HCT116 (cell line): ENCODE measurements around the gene TGM4. TPM values are rescaled to one million over a fixed set of nuclear protein-coding genes. Genes with fewer than 3 reads are reported as not detected.

Source experiments
- ATAC-seq: fragments of 200-7000 bp; cut with Tn5 transposase; 2 replicates; pipeline ENCODE4 v1.9.1; 2020; ENCODE audit warnings: mild to moderate bottlenecking, moderate library complexity
- BruUV-seq: library from RNA; stranded (reverse); fragments of 400-500 nt; replicated peaks from 2 replicates; lab custom pipeline; 2021; lab: Mats Ljungman, UMichigan
- CTCF ChIA-PET: fragments of 300-600 bp; sonication (Branson Sonifier 250); formaldehyde crosslinking; loops from one replicate; lab custom pipeline; 2021; ENCODE audit warnings: antibody characterized with exemption; lab: Charles Lee
- POLR2A ChIA-PET: fragments of 300-600, 350-600 bp; sonication (Branson Sonifier 250); formaldehyde crosslinking; loops from one replicate; lab custom pipeline; 2021; ENCODE audit warnings: antibody characterized with exemption; lab: Charles Lee
- RAD21 ChIA-PET, 2 experiments: fragments of 300-600 bp; sonication (Branson Sonifier 250); formaldehyde crosslinking; loops; one replicate each; lab custom pipeline; 2023; ENCODE audit warnings: low total read pairs in 2 of 2; ENCODE audit not compliant: uncharacterized antibody in 2 of 2, unreplicated experiment in 2 of 2, low non-redundant PET in 1 of 2; lab: Charles Lee
- DNase-seq: peaks from one replicate; pipeline ENCODE4 v3.0.0-alpha.2; 2010; ENCODE audit warnings: low read depth, low spot score
- H2AFZ ChIP-seq: fragments of 200-600 bp; shearing (Covaris generic), sonication (generic); 2 replicates; pipeline ENCODE4 v1.6.1; 2017; ENCODE audit warnings: low read depth, mixed run types, mixed read lengths, antibody characterized with exemption, low read length; ENCODE audit not compliant: poor library complexity, severe bottlenecking
- H3K27ac ChIP-seq: 2 replicates; pipeline ENCODE4 v1.5.1; 2012; ENCODE audit warnings: low read depth, low read length
- H3K27me3 ChIP-seq: fragments of 200-600 bp; sonication (generic); 2 replicates; pipeline ENCODE4 v1.6.1; 2016; ENCODE audit warnings: mixed run types, low read length, mixed read lengths; ENCODE audit not compliant: insufficient read depth
- H3K36me3 ChIP-seq, 2 experiments: fragments of 200-500 bp in 1 of 2; fragments of 200-600 bp in 1 of 2; sonication (Bioruptor generic) in 1 of 2; sonication (generic) in 1 of 2; 2 replicates each; pipeline versions ENCODE4 v1.5.1 to v1.6.1; 2014 to 2016; ENCODE audit warnings: low read length in 2 of 2, inconsistent platforms in 1 of 2, mixed read lengths in 1 of 2, mixed run types in 1 of 2; ENCODE audit not compliant: insufficient read depth in 2 of 2, control insufficient read depth in 1 of 2
- H3K4me1 ChIP-seq, 2 experiments: fragments of 200-600 bp in 1 of 2; sonication (generic) in 1 of 2; 2 replicates each; pipeline versions ENCODE4 v1.5.1 to v1.6.1; 2012 to 2017; ENCODE audit warnings: low read length in 2 of 2, inconsistent platforms in 1 of 2, mild to moderate bottlenecking in 1 of 2, mixed read lengths in 1 of 2, mixed run types in 1 of 2, moderate library complexity in 1 of 2; ENCODE audit not compliant: insufficient read depth in 2 of 2, control insufficient read depth in 1 of 2
- H3K4me2 ChIP-seq: fragments of 200-600 bp; sonication (generic); 2 replicates; pipeline ENCODE4 v1.6.1; 2017; ENCODE audit warnings: mixed run types, low read length, mixed read lengths
- H3K4me3 ChIP-seq, 2 experiments: fragments of 200-600 bp in 1 of 2; sonication (generic) in 1 of 2; replicated peaks in 1 of 2; 2 replicates each; pipeline ENCODE4 v1.5.1; 2011 to 2016; ENCODE audit warnings: low read length in 2 of 2, control low read depth in 1 of 2, low read depth in 1 of 2, mild to moderate bottlenecking in 1 of 2, mixed read lengths in 1 of 2, mixed run types in 1 of 2
- H3K79me2 ChIP-seq: fragments of 200-600 bp; sonication (generic); 2 replicates; pipeline ENCODE4 v1.6.1; 2017; ENCODE audit warnings: mild to moderate bottlenecking, mixed run types, low read length, moderate library complexity, mixed read lengths; ENCODE audit not compliant: insufficient read depth
- H3K9ac ChIP-seq: fragments of 200-600 bp; sonication (generic); 2 replicates; pipeline ENCODE4 v1.6.1; 2016; ENCODE audit warnings: low read length, mixed read lengths
- H3K9me2 ChIP-seq: fragments of 200-600 bp; sonication (generic), shearing (Covaris generic); 2 replicates; pipeline ENCODE4 v1.6.1; 2017; ENCODE audit warnings: mixed run types, mild to moderate bottlenecking, moderate library complexity; ENCODE audit not compliant: insufficient read depth
- H3K9me3 ChIP-seq, 2 experiments: fragments of 200-500 bp in 1 of 2; fragments of 200-600 bp in 1 of 2; sonication (Bioruptor generic) in 1 of 2; sonication (generic) in 1 of 2; 2 replicates each; pipeline ENCODE4 v1.6.1; 2014 to 2017; ENCODE audit warnings: low read length in 2 of 2, mixed read lengths in 2 of 2, inconsistent platforms in 1 of 2, low read depth in 1 of 2, mild to moderate bottlenecking in 1 of 2, mixed run types in 1 of 2, moderate library complexity in 1 of 2; ENCODE audit not compliant: control insufficient read depth in 1 of 2, insufficient read depth in 1 of 2
- H4K20me1 ChIP-seq: fragments of 200-600 bp; sonication (generic), shearing (Covaris generic); 2 replicates; pipeline ENCODE4 v1.6.1; 2017; ENCODE audit warnings: mixed run types, mild to moderate bottlenecking, moderate library complexity; ENCODE audit not compliant: insufficient read depth
- ATF3 ChIP-seq: IDR thresholded peaks from 2 replicates; pipeline ENCODE4 v1.6.1; 2012
- CBX3 ChIP-seq: IDR thresholded peaks from 2 replicates; pipeline ENCODE4 v1.6.1; 2012; ENCODE audit warnings: low read depth
- CEBPB ChIP-seq: IDR thresholded peaks from 2 replicates; pipeline ENCODE4 v1.6.1; 2012; ENCODE audit warnings: low read depth
- CTCF ChIP-seq, 3 experiments: fragments of 200-600 bp in 1 of 3; sonication (generic) in 1 of 3; IDR thresholded peaks in 2 of 3; conservative IDR thresholded peaks in 1 of 3; 2 replicates each; pipeline ENCODE4 v1.5.1; 2012 to 2017; ENCODE audit warnings: low read depth in 2 of 3, low read length in 2 of 3, antibody characterized with exemption in 1 of 3, borderline replicate concordance in 1 of 3, control low read depth in 1 of 3, mild to moderate bottlenecking in 1 of 3, mixed read lengths in 1 of 3, mixed run types in 1 of 3, moderate library complexity in 1 of 3; ENCODE audit not compliant: insufficient read depth in 1 of 3
- ELF1 ChIP-seq: IDR thresholded peaks from 2 replicates; pipeline ENCODE4 v1.6.1; 2012; ENCODE audit warnings: low read depth, borderline replicate concordance
- EZH2phosphoT487 ChIP-seq: fragments of 200-600 bp; IDR thresholded peaks from 2 replicates; pipeline ENCODE4 v1.6.1; 2018; ENCODE audit warnings: antibody characterized with exemption, borderline replicate concordance
- JUND ChIP-seq: IDR thresholded peaks from 2 replicates; pipeline ENCODE4 v1.6.1; 2012
- POLR2AphosphoS5 ChIP-seq: IDR thresholded peaks from 2 replicates; pipeline ENCODE4 v1.6.1; 2011; ENCODE audit warnings: mild to moderate bottlenecking, low read depth, low read length, moderate library complexity
- RAD21 ChIP-seq: IDR thresholded peaks from 2 replicates; pipeline ENCODE4 v1.6.1; 2012; ENCODE audit warnings: low read depth, mild to moderate bottlenecking
- REST ChIP-seq: IDR thresholded peaks from 2 replicates; pipeline ENCODE4 v1.6.1; 2012; ENCODE audit warnings: low read depth
- SIN3A ChIP-seq: IDR thresholded peaks from 2 replicates; pipeline ENCODE4 v1.6.1; 2012; ENCODE audit warnings: low read depth
- SP1 ChIP-seq: IDR thresholded peaks from 2 replicates; pipeline ENCODE4 v1.6.1; 2012; ENCODE audit warnings: low read depth
- TCF7L2 ChIP-seq: IDR thresholded peaks from 2 replicates; pipeline ENCODE4 v1.7.0; 2011; ENCODE audit warnings: borderline replicate concordance, inconsistent platforms; ENCODE audit not compliant: insufficient read depth, insufficient read length; ENCODE audit errors: extremely low read depth
- ZBTB33 ChIP-seq: IDR thresholded peaks from 2 replicates; pipeline ENCODE4 v1.6.1; 2011; ENCODE audit warnings: mild to moderate bottlenecking, low read length, moderate library complexity; ENCODE audit not compliant: insufficient replicate concordance; ENCODE audit errors: extremely low read depth
- ZFX ChIP-seq: fragments of 450-650 bp; IDR thresholded peaks from 2 replicates; pipeline ENCODE4 v1.6.1; 2017
- ZNF274 ChIP-seq: fragments of 200-500 bp; sonication (Bioruptor generic); IDR thresholded peaks from 2 replicates; pipeline ENCODE4 v1.6.1; 2014; ENCODE audit warnings: mild to moderate bottlenecking, low read depth, low read length, inconsistent platforms
- intact Hi-C: fragments of 100-400 bp; cut with micrococcal nuclease; formaldehyde crosslinking; loops from 2 replicates; pipeline ENCODE4 v1.10.0; 2022
- total RNA-seq: library from RNA; stranded (reverse); gene quantifications from one replicate; pipeline ENCODE4 v1.2.1, GENCODE V29; 2021; ENCODE audit not compliant: unreplicated experiment

TGM4 gene
- total RNA-seq, 1 experiment from 2014 or later: not detected

GRCh38 chr3:44893097-44893496 is 18.7 kb downstream of the TGM4 start:
- CTCF ChIA-PET: no interaction called here
- RAD21 ChIA-PET: no interaction called here
- TF ChIP-seq RAD21 (no peak), REST (no peak), JUND (no peak), ZFX (no peak), TCF7L2 (no peak), ZBTB33 (no peak), EZH2phosphoT487 (no peak), CEBPB (no peak), ATF3 (no peak), SP1 (no peak), POLR2AphosphoS5 (no peak), CBX3 (no peak), CTCF (IDR thresholded peaks at IDR 0.05 in 2 of 3, conservative IDR thresholded peaks at IDR 0.05 in 1 of 3; ENCODE audit: borderline replicate concordance in 1 of 3, insufficient read depth in 1 of 3, low read depth in 2 of 3, low read length in 2 of 3) (no peak), ZNF274 (no peak), ELF1 (no peak), SIN3A (no peak)
- TF ChIP-seq, all 23 proteins: peak for 0
- no peaks in the 10 kb centered on the region for H3K36me3 ChIP-seq
- H3K27me3 ChIP-seq: no peaks in the 10 kb centered on the region
- H3K9me2 ChIP-seq: no peaks in the 10 kb centered on the region
- POLR2A ChIA-PET: no interaction called here
- H3K9ac ChIP-seq: no peak overlapping the region
- no TSS peak for BruUV-seq
- H3K9me3 ChIP-seq: no peaks in the 10 kb centered on the region
- no peaks in the 10 kb centered on the region for H3K79me2 ChIP-seq
- intact Hi-C loops: no loop called here
- H4K20me1 ChIP-seq: no peaks in the 10 kb centered on the region
- peaks cover 0 to 8% of the 10 kb centered on the region in 2 experiments; a peak in 1 of 4 replicates for H3K4me1 ChIP-seq
- no peak overlapping the region for H3K27ac ChIP-seq
- DNase-seq (no peak), ATAC-seq (no peak)
- no peak overlapping the region for H3K4me2 ChIP-seq
- no peak overlapping the region for H3K4me3 ChIP-seq
- no peak overlapping the region for H2AFZ ChIP-seq
